Stimulated activated naive CD8-positive, alpha-beta T cell treated with anti-CD3 and anti-CD28 coated beads, Interleukin-15, Interleukin-2, amounts not matched to agents 100 ng/mL and 50 ng/mL, for 24 hours (primary cell): ENCODE data around the gene SORCS2.

ENCODE experiments used
- H3K27ac Mint-ChIP-seq: one replicate; pipeline ENCODE4 v1.8.0; 2021; ENCODE audit warnings: mild to moderate bottlenecking, mixed read lengths
- H3K27me3 Mint-ChIP-seq: one replicate; pipeline ENCODE4 v1.8.0; 2021; ENCODE audit warnings: mixed read lengths
- H3K36me3 Mint-ChIP-seq: one replicate; pipeline ENCODE4 v1.8.0; 2021; ENCODE audit warnings: low read depth, mixed read lengths
- H3K4me1 Mint-ChIP-seq: one replicate; pipeline ENCODE4 v1.8.0; 2021; ENCODE audit warnings: low read depth, mixed read lengths
- H3K4me3 Mint-ChIP-seq: one replicate; pipeline ENCODE4 v1.8.0; 2021; ENCODE audit warnings: mild to moderate bottlenecking, mixed read lengths
- H3K9me3 Mint-ChIP-seq: one replicate; pipeline ENCODE4 v1.8.0; 2021; ENCODE audit warnings: mixed read lengths

Gene SORCS2

DNA sequence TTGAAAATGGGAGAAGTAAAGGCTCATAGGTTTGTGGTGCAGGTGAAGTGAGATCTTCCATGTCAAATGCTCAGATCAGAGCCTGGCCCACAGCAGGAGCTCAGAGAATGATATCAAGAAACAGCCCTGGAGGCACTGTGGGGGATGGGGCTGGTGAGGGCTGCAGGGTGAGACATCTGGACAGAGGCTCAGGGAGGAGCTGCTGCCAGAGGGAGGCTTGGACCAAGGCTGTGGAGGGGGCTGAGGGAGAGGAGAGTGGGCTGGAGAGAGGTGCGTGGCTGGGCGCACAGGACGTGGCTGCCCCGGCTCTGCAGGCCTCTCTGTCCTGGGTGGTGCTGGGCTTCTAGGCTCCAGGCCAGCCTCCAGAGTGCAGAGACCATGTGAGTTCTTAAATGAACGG is 5.6 kb downstream of the SORCS2 start:
- Mint-ChIP-seq H3K27me3 (peaks cover 31% of the 10 kb centered on the region), H3K4me1 (no peaks in the 10 kb centered on the region), H3K4me3 (no peak overlapping the region), H3K27ac (no peak overlapping the region), H3K9me3 (no peaks in the 10 kb centered on the region), H3K36me3 (no peaks in the 10 kb centered on the region)

DNA sequence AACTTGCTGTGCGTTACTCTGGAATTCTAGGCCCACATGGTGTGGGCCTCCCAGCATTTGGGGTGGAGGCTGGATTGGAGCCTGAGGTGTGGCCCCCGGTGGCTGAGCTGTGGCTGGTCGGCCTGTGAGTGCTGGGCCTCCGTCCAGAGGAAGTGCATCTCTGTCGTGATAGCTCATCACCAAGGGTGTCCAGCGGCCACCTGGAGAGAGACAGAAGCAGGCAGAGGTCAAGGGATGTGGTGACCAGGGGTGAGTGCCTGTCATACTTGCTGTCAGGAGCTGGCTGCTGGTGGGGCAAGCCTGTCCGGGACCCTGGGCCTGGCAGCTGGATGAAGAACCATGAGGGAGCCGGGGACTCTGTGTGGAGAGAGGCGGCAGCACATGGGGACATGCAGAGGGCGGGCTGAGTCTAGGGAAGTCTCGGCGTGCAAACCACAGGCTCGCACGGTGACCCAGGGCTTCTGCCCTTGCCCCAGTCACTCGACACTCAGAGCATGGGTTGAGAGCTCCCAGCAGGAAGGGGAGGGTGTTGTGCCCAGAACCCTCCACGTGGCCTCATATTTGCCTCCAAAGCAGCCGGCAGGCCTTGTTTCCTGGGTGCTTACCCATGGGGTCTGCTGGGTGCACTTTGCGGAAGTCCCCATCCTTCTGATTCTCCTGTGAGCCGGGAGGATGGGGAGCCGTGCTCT is 6.2 kb downstream of the SORCS2 start:
- H3K27me3 Mint-ChIP-seq: peaks cover 31% of the 10 kb centered on the region
- no peaks in the 10 kb centered on the region for H3K9me3 Mint-ChIP-seq
- H3K4me3 Mint-ChIP-seq: no peak overlapping the region
- H3K36me3 Mint-ChIP-seq: no peaks in the 10 kb centered on the region
- no peaks in the 10 kb centered on the region for H3K4me1 Mint-ChIP-seq
- no peak overlapping the region for H3K27ac Mint-ChIP-seq

DNA sequence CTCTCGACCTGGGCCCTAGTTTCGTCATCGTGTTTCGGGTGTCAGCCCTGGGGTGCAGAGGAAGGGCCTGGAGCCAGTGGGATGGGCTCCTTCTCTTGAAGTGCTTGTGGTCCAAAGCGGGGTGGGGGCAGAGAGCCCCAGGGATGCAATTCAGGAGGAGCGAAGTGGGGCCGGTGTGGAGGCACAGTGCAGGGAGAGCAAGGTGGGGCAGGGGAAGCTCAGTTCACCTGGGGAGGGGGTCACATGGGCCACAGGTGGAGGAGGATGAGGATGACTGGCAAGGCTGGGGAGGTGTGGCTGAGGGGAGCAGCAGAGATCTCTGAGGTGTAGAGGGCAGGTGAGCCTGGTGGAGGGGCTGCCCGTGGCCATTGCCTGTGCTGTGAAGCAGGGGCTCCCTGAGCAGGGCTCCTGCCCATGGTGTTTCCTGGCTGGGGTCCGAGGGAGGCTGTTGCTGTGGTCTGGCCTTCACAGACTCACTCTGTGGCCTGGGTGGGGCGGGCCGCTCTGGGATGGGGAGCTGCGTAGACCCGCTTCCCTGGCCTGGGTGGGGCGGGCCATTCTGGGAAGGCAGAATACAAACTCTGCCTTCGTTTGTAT is 6.9 kb downstream of the SORCS2 start:
- H3K4me3 Mint-ChIP-seq: no peak overlapping the region
- H3K4me1 Mint-ChIP-seq: no peaks in the 10 kb centered on the region
- no peak overlapping the region for H3K27ac Mint-ChIP-seq
- no peaks in the 10 kb centered on the region for H3K9me3 Mint-ChIP-seq
- H3K36me3 Mint-ChIP-seq: no peaks in the 10 kb centered on the region
- H3K27me3 Mint-ChIP-seq: peaks cover 25% of the 10 kb centered on the region

DNA sequence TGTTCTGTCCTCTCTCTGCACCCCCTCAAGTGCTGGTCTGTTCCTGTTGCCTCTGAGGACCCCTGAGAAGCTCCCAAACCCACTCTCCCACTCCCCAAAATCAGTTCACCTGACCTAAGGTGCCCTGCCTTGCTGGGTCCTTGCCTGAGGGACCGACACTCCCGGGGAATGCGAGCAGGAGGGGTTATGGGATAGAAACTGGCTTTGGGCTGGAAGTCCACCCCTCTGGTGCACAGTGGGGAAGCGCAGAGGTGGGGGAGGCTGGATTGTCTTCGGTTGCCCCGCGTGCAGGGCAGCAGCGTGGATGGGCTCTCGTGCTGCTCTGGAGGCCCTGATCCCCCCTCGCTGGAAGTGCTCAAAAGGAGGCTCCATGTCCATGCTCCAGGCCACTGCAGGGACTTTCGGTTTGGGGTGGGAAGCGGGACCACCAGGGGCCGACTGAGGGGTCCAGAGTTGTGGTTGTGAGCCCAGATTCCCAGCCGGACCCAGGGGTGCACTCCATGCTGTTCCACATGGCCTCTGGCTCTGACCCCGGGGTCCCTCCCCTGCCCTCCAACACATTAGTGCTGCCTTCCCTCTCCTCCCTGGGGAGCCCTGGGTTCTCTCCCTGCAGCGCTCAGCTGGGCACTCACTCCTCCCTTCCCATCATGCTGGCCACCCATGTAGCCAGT is 7.6 kb downstream of the SORCS2 start:
- Mint-ChIP-seq H3K4me3 (no peak overlapping the region), H3K4me1 (no peaks in the 10 kb centered on the region), H3K27ac (no peak overlapping the region), H3K9me3 (no peaks in the 10 kb centered on the region), H3K27me3 (peaks cover 19% of the 10 kb centered on the region), H3K36me3 (no peaks in the 10 kb centered on the region)

DNA sequence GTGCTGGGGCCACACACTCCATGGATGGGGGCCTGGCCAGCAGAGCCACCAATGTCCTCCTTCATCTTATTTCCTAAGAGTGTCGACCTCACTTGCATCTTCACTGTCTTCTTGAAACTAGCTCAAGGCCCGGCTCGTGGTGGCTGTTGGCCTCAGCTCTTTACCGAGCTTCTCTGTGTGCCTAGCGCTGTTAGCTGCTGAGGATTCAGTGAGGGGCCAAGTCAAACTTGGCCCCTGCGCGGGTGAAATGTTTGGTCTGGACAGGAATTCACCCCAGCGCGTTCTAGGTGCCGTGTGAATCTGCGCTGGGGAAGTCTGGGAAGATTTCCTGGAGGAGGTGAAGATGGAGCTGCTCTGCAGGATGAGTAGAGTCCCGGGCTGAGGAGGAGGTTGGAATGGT is 8.5 kb downstream of the SORCS2 start:
- peaks cover 11% of the 10 kb centered on the region for H3K27me3 Mint-ChIP-seq

DNA sequence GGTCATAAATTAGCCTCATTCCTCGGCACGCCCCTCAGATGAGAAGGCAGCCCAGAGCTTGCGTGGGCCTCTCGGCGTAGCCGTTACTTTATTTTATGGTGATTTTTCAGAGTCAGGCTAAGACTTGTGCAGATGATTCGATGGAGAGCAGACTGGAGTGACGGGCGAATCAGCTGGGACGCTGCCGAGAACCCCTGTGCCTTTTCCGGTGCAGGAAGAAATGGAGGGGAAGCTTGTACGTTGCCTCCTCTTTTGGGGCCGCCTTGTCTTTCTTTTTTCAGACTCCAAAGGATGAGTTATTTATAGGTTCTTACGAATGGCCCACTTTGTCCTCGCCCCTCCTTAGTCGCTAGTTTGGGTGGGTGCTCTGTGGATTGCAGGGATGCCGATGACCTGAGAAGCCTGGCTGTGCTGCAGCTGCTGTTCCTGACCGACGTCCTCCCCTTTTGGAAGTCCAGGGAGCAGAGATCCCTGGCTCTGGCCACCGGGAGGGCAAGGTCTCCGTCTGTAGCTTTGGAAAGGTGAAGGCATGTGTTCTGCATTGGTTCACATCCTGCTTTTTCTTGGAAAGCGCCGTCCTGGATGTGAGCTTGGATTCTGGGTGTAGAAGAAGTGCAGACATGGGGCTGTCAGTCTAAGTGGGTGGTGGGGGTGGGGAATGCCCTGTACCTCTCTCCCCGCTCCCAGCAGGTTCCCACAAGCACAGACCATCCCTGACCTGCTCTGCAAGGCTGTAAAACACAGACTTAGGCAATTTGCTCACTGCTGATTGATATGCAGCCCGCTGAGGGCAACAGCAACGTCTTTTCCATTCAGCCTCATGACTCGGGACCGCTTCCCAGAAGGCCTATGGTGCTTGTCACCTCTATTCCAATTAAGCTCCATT is 9.3 kb downstream of the SORCS2 start:
- Mint-ChIP-seq H3K4me3 (no peak overlapping the region), H3K4me1 (no peaks in the 10 kb centered on the region), H3K36me3 (no peaks in the 10 kb centered on the region), H3K9me3 (no peaks in the 10 kb centered on the region), H3K27me3 (peaks cover 10% of the 10 kb centered on the region), H3K27ac (no peak overlapping the region)

More for the DNA sequence above, 8.5 kb downstream of the SORCS2 start:
- H3K27ac Mint-ChIP-seq: no peak overlapping the region
- H3K4me3 Mint-ChIP-seq: no peak overlapping the region
- no peaks in the 10 kb centered on the region for H3K9me3 Mint-ChIP-seq
- H3K36me3 Mint-ChIP-seq: no peaks in the 10 kb centered on the region
- H3K4me1 Mint-ChIP-seq: no peaks in the 10 kb centered on the region

DNA sequence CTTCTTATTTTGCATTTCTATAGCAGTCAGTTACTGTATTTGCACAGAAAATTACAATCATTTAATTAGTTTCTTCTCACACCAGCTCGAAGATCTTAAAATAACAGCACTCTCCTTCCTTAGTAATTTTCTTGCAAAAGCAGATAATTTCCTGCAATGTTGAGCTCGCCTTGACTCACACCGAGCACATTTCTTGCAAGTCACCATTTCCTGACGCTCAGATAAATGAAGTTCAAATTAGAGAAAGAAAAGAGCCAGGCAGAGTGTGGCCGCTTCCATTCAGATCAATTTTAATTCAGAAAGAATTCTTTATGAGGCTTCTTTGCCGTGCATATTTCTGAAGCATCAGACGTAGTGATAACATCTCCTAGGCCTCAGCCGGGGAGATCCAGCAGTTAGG is 10.1 kb downstream of the SORCS2 start:
- H3K27me3 Mint-ChIP-seq: peaks cover 6% of the 10 kb centered on the region
- no peak overlapping the region for H3K4me3 Mint-ChIP-seq
- no peaks in the 10 kb centered on the region for H3K4me1 Mint-ChIP-seq
- no peaks in the 10 kb centered on the region for H3K36me3 Mint-ChIP-seq
- no peak overlapping the region for H3K27ac Mint-ChIP-seq
- no peaks in the 10 kb centered on the region for H3K9me3 Mint-ChIP-seq

DNA sequence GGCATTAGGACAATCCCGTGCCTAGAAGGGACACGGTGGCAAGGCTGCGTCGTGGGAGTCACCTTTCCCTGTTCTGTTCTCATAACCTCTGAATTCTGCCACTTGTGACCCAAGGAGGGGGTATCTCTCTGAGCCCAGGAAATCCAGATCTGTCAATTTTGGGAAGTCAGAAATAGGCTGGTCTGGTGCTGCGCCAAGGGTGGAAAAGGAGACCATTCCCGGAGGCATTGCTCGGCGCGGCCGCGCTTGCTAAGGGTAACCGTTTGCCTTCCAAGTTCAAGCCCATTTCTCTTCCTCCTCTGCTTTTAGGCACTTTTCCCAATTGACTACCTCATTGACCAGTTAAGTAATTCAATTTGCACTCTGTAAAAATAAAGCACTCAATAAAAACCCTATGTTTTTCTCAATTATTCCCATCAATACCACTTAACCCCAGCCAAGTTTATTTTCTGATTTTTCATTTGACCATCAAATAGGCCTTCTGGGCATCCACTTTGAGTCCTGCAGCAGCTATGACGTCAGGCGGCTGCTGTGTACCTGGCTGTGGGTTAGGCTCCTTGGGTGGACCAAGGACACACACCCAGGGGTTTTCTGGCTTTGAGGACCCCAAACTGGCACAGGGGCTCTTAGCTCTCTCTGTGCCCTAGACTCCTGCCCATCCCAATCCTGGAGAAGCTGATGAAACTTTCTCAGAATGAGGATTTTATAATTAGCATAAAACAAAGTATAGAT is 12.5 kb downstream of the SORCS2 start:
- no peaks in the 10 kb centered on the region for H3K4me1 Mint-ChIP-seq
- H3K27me3 Mint-ChIP-seq: peaks cover 5% of the 10 kb centered on the region
- H3K27ac Mint-ChIP-seq: no peak overlapping the region
- H3K36me3 Mint-ChIP-seq: no peaks in the 10 kb centered on the region
- no peaks in the 10 kb centered on the region for H3K9me3 Mint-ChIP-seq
- H3K4me3 Mint-ChIP-seq: no peak overlapping the region

DNA sequence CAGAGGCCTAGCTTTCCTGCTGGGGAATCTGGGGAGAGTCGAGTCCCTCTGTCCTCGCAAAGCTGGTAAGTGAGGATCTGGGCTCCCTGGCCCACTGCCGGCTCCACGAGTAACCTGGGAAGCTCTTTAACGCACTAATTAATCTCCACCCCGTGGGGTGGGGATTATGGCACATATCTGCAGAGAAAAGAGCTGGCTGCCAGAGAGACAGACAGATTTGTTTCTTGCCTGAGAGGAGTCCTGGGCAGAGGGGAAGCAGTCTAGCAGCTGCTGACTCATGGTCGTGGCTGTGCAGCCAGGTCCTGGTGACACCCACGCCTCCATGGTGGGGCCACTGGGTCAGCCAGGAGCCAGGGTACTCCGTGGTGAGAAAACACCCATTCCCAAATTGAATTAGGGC is 14.0 kb downstream of the SORCS2 start:
- Mint-ChIP-seq H3K4me1 (no peaks in the 10 kb centered on the region), H3K27me3 (no peaks in the 10 kb centered on the region), H3K36me3 (no peaks in the 10 kb centered on the region), H3K4me3 (no peak overlapping the region), H3K9me3 (no peaks in the 10 kb centered on the region), H3K27ac (no peak overlapping the region)

DNA sequence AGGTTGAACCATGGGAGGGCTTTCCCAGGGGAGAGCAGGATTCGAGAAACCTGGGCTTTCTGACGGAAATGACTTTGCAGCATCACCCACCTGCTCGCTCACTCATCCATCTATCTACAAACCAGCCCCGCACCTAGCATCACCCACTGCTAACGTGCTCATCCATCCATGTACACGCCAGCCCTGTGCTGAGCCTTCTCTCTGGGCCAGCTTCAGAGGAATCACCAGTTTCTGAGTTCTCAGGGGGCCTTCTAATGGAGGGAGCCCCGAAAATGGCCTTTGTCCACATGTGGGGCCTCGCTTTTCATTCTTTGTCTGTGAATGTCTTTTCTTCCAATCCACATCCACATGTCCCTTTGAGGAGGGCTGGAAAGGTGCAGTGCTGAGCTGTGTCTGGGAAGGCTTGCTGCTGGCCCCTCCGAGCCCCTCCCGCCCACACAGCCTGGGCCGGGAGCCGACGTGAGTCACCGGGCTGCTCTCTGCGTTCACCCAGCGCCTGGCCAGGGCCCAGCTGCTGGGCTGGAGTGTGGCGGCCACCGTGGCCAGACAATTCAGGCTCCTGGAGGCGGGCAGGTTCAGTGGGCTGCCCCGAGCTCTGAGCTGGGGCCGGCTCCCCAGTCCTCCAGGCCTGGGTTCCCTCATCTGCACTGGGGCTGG is 14.7 kb downstream of the SORCS2 start:
- H3K36me3 Mint-ChIP-seq: no peaks in the 10 kb centered on the region
- H3K4me1 Mint-ChIP-seq: no peaks in the 10 kb centered on the region
- no peaks in the 10 kb centered on the region for H3K27me3 Mint-ChIP-seq
- H3K4me3 Mint-ChIP-seq: no peak overlapping the region
- no peak overlapping the region for H3K27ac Mint-ChIP-seq
- H3K9me3 Mint-ChIP-seq: no peaks in the 10 kb centered on the region

DNA sequence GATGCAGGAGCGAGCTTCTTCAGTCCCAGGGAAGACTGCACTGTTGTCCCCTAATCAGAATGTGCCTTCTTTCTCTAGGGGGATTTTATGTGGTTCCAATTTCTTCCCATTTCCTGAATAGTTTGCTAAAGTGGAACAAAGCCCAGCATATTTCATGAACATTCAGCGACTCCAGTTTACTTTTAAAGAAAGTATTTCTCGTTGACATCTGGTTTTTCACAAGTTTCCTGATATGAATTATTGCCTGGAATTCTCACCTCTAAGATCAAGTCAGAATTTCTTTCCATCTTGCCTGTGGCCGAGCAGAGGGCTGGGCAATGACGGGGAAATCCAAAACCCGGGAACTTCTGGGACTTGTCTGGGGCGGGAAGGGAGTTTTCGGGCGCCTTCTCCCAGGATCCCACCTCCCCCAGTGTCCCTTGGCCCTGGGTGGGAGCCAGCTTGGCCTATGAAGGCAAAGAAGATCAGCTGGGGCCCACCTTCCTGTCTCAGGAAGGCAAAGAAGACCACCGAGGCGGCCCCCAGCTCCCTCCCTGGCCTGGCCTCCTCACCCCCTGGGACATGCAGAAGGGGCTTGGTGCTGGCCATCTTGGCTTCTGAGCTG is 15.4 kb downstream of the SORCS2 start:
- Mint-ChIP-seq H3K36me3 (no peaks in the 10 kb centered on the region), H3K9me3 (no peaks in the 10 kb centered on the region), H3K27me3 (no peaks in the 10 kb centered on the region), H3K27ac (no peak overlapping the region), H3K4me1 (no peaks in the 10 kb centered on the region), H3K4me3 (no peak overlapping the region)

DNA sequence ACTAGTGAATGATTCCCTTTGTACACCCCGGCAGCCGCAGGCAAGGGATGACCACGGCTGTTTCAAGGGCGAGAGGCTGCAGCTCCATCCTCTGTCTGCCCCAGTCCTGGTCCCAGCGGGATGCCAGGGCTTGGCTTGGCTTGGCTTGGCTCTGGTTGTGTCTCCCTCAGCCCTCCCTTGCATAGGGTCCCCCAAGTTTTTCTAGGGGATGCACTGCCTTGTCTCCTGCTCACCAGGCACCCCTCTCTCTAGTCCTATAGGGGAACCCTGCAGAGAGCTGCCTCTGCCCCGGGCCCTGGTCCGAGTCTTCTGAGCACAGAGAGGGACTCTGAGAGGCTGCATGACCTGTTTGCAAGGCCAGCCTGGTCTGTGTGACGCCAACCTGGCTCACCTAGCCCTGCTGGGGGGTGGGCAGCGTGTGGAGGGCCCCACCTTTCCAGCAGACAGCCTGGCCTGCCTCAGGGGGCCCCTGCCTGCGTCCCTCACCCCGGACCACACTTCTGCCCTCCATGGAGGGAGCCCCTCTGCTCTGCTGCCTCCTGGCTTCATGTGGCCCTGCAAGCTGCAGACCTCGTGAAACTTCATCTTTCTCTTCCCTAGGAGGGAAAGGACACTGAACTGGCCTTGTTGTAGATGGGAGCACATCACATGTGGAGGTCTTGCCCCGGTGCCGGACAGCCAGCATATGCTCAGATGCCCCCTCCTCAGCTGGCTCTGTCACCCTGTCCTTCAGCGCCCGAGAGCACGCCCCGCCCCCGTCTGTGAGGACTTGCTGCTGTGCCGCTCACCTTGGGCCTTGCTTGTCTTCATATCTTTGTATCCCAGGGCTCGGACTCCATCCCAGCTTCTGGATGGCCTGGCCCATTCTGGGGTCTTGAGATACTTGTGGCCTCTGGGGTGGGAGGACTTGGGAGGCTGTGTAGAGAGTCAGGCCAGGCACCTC is 16.4 kb downstream of the SORCS2 start:
- no peaks in the 10 kb centered on the region for H3K9me3 Mint-ChIP-seq
- no peak overlapping the region for H3K27ac Mint-ChIP-seq
- H3K27me3 Mint-ChIP-seq: no peaks in the 10 kb centered on the region
- no peaks in the 10 kb centered on the region for H3K4me1 Mint-ChIP-seq
- no peak overlapping the region for H3K4me3 Mint-ChIP-seq
- no peaks in the 10 kb centered on the region for H3K36me3 Mint-ChIP-seq

DNA sequence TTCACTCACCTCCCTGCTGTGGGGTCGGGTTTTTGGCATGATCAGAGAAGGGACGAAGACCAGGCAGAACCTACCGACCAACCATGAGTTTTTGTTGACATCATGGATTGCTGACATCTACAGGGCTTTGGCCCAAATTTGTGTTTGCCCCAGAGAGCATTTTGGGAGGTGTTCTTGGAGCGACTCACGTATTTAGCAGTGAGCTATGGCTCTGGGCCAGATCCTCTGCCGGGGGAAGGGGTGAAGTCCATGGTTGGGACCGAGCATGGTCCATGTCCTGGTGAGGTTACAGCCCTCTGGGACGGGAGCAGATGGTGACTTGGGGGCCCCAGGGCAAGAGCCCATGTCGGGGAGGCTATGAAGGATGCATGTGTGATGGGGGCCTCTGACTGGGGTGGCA is 17.4 kb downstream of the SORCS2 start:
- Mint-ChIP-seq H3K27me3 (no peaks in the 10 kb centered on the region), H3K4me1 (no peaks in the 10 kb centered on the region), H3K27ac (no peak overlapping the region), H3K4me3 (no peak overlapping the region), H3K36me3 (no peaks in the 10 kb centered on the region), H3K9me3 (no peaks in the 10 kb centered on the region)
